ENCODE results near the gene POU2F2. TPM values are rescaled to one million over a fixed set of nuclear protein-coding genes. Genes with fewer than 3 reads are reported as not detected.
A peak's percentile ranks its signal among the peaks of the same experiment; 100 is the strongest.

Gene POU2F2
- total and polyA plus RNA-seq, 9 donors: 0.52 to 4.3 (median 1.2) TPM; not detected in 1

DNA sequence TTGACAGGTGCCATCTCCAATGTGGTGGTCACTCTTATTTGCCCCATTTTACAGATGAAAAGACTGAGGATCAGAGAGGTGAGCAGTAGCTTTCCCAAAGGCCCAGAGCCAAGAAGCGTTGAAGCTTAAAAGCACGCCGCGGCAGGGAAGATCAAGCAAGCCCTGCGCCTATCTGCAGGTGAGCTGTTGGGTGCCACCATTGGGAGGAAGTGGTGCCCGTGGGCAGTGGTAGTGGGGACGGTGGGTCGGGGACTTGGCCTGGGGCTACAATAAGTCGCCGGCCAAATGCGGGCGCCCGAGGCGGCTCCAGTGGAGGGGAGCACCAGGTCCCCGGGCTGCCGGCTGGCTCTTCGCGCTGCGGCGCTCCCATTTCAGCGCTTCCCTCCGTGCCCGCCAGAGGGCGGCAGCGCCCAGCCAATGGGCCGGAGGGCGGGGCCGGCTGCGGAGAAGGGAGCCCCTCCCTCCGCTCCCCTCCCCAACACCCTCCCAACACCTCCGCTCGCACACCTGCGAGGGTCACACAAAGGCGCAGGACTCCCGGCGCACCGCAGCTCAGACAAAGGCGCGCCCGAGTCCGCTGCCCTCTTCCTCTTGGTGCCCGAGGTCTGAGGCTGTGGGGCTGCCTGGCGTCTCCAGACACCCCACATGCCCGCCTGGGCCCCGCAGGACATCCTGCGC lies 744 bp upstream of the POU2F2 start:
- 4 to 7% (median 4%) methylated on average over 39 to 46 of the region's 46 CpGs for WGBS, 3 donors
- Histone ChIP-seq H3K9me3 (no peaks in the 10 kb centered on the region), H3K27me3 (no peaks in the 10 kb centered on the region), H3K4me3 (no peak overlapping the region), H3K4me1 (ENCODE audit: insufficient read depth) (peaks cover 4% of the 10 kb centered on the region), H3K36me3 (no peaks in the 10 kb centered on the region), H3K27ac (no peak overlapping the region)
- peak; percentile 32 to 76 (median 59) for DNase-seq
- no peak for TF ChIP-seq EP300 (IDR thresholded peaks at IDR 0.05)
- TF ChIP-seq, protein P1, sequence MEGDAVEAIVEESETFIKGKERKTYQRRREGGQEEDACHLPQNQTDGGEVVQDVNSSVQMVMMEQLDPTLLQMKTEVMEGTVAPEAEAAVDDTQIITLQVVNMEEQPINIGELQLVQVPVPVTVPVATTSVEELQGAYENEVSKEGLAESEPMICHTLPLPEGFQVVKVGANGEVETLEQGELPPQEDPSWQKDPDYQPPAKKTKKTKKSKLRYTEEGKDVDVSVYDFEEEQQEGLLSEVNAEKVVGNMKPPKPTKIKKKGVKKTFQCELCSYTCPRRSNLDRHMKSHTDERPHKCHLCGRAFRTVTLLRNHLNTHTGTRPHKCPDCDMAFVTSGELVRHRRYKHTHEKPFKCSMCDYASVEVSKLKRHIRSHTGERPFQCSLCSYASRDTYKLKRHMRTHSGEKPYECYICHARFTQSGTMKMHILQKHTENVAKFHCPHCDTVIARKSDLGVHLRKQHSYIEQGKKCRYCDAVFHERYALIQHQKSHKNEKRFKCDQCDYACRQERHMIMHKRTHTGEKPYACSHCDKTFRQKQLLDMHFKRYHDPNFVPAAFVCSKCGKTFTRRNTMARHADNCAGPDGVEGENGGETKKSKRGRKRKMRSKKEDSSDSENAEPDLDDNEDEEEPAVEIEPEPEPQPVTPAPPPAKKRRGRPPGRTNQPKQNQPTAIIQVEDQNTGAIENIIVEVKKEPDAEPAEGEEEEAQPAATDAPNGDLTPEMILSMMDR (IDR thresholded peaks at IDR 0.05): peak; percentile 82 to 85 (median 83)
- TF ChIP-seq POLR2A (IDR thresholded peaks at IDR 0.05): no peak
- intact Hi-C loops (cut with DNase I): loop anchor here in 2 of 4 donors (1.0 to 10.0 kb wide), 3 partner anchors 51 to 164 kb away; no protein-coding TSS in a partner anchor

DNA sequence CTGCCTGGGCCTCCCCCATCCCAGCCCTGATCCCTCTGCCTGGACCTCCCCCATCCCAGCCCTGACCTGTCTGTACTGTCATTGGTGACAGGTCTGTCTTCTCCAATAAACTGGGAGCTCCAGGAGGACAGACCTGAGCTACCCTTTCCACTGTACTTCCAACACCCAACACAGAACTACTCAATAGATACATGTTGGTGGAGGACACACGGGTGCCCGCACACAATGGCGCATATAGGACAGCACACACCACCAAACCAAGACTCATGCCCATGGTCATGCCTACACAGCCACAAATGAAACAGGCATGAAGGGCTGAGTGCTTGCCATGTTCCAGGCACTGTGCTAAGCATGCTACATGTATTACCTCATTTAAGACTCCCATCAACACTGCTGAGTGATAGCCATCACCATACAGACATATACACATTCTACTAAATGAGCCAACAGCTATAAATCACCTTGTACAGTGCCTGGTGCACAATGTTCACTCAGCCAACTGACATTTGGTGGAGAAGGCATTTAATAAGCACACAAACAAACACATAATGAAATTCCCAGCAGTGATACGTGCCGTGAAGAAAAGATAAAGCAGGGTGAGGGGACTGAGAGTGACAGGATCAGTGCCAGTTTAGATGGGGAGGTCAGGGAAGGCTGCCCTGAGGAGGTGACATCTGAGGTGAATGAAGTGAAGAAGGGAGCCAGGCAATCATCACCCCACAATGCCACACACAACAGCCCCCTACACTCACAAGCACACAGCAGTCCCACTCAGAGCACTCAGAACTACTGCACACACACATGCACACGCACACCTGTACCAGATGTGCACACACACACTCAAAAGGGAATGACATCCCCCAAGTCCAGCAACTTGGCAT lies 857 bp downstream of the POU2F2 start:
- Histone ChIP-seq H3K27ac (no peak overlapping the region), H3K36me3 (no peaks in the 10 kb centered on the region), H3K9me3 (no peaks in the 10 kb centered on the region), H3K27me3 (no peaks in the 10 kb centered on the region), H3K4me1 (ENCODE audit: insufficient read depth) (peaks cover 4% of the 10 kb centered on the region), H3K4me3 (no peak overlapping the region)
- no peak for DNase-seq
- TF ChIP-seq, protein P1 (IDR thresholded peaks at IDR 0.05): no peak
- no peak for TF ChIP-seq EP300 (IDR thresholded peaks at IDR 0.05)
- TF ChIP-seq POLR2A (IDR thresholded peaks at IDR 0.05): no peak
- intact Hi-C loops (cut with DNase I): loop anchor here in 1 of 4 donors (5.0 to 10.0 kb wide), 2 partner anchors 53 to 166 kb away; no protein-coding TSS in a partner anchor
- WGBS, 3 donors: 58 to 63% (median 59%) methylated on average over 6 of the region's 6 CpGs

DNA sequence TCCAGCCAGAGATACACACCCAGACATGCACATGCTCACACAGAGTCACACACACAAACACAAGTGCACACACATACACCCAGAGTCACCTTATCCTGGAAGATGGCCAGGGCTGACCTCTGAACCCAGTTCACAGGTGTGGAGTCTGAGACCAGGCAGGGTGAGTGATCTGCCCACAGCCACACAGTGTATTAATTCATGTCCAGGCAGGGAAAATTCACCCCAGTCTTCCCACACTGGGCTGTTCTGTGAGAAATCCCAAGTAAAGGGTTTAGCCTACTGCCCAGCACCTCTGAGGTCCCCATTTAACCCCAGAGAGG lies 2.0 kb downstream of the POU2F2 start:
- no peak overlapping the region for H3K27ac ChIP-seq
- TF ChIP-seq, protein P1 (IDR thresholded peaks at IDR 0.05): no peak
- no peak for TF ChIP-seq EP300 (IDR thresholded peaks at IDR 0.05)
- no peak for TF ChIP-seq POLR2A (IDR thresholded peaks at IDR 0.05)
- intact Hi-C loops (cut with DNase I): loop anchor here in 1 of 4 donors (5.0 to 10.0 kb wide), 2 partner anchors 55 to 167 kb away; no protein-coding TSS in a partner anchor

DNA sequence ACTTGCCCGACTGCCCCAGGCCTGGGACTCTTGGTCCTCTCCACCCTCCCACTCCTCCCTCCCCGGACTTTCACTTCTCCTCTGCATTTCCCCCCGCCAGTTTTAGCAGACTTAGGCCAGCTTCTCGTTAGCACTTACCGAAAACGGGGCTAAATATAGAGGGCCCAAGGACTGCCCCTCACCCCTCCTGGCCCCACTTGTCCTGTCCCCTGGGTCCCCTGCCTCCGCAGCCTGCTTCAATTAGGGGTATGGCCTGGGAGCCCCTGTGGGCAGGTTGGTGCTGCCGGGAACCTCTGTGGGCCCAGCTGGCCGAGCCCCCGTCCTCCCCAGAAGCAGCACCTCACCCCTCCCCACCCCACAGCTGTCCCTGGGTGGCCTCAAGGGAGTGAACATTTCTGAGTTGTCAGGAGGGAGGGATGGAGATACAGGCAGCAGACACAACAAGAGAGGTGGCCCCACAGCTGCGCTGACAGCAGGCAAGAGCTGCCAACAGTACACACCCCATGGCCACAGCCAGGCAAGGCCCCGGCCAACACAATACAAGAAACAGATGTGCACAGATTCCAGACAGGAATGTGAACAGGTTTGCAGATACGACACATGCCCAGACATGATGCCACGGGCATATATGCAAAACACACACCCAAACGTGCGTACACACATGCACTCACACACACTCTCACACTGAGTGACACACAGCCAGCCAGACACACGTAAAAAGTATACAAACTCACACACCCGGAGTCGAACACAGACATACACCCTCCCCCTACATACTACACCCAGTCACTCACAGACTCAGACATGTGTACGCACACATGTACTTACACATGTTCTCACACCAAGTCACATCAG lies 2.6 kb downstream of the POU2F2 start:
- intact Hi-C loops (cut with DNase I): loop anchor here in 1 of 4 donors (5.0 to 10.0 kb wide), 2 partner anchors 55 to 168 kb away; no protein-coding TSS in a partner anchor
- Histone ChIP-seq H3K36me3 (no peaks in the 10 kb centered on the region), H3K27me3 (no peaks in the 10 kb centered on the region), H3K4me1 (ENCODE audit: insufficient read depth) (peaks cover 4% of the 10 kb centered on the region), H3K4me3 (no peak overlapping the region), H3K9me3 (no peaks in the 10 kb centered on the region), H3K27ac (no peak overlapping the region)
- TF ChIP-seq EP300 (IDR thresholded peaks at IDR 0.05) (no peak), POLR2A (IDR thresholded peaks at IDR 0.05) (no peak)
- TF ChIP-seq, protein P1 (IDR thresholded peaks at IDR 0.05): no peak
- no peak for DNase-seq
- 19 to 23% (median 20%) methylated on average over 20 of the region's 20 CpGs for WGBS, 3 donors

More for the DNA sequence above, 2.0 kb downstream of the POU2F2 start:
- no peaks in the 10 kb centered on the region for H3K9me3 ChIP-seq
- no peak overlapping the region for H3K4me3 ChIP-seq
- H3K4me1 ChIP-seq (ENCODE audit: insufficient read depth): peaks cover 4% of the 10 kb centered on the region
- DNase-seq: no peak
- no peaks in the 10 kb centered on the region for H3K36me3 ChIP-seq
- no peaks in the 10 kb centered on the region for H3K27me3 ChIP-seq
